T follicular helper cell (primary cell): ENCODE results near the gene FHOD3.

Experiments
- DNase-seq: peaks from one replicate; pipeline ENCODE4 v3.0.0-alpha.2; 2020; ENCODE audit warnings: low read depth

The FHOD3 gene

GRCh38 chr18:36322734-36323133 is 25.2 kb downstream of the FHOD3 start:
- no peak for DNase-seq

GRCh38 chr18:36323421-36323820 is 25.9 kb downstream of the FHOD3 start:
- DNase-seq = no peak

DNA sequence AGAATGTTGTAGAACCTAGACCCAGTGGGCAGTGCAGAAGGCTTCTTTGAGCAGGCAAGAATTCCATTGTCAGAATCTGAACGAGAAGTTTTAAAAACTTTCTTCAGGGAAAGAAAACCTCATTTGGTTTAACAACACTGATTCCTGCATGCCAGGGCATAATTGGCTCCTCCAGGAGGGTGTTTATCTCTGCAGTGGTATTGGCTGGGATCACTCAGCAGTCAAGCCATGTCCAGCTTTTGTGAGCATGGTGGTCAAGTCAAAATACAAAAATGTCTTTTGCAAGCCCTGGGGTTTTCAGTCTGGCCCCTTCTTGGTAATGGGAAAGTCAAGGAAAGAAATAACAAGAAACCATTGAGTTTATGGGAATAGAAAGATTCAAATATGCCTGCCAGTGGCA is 28.3 kb downstream of the FHOD3 start:
- no peak for DNase-seq

DNA sequence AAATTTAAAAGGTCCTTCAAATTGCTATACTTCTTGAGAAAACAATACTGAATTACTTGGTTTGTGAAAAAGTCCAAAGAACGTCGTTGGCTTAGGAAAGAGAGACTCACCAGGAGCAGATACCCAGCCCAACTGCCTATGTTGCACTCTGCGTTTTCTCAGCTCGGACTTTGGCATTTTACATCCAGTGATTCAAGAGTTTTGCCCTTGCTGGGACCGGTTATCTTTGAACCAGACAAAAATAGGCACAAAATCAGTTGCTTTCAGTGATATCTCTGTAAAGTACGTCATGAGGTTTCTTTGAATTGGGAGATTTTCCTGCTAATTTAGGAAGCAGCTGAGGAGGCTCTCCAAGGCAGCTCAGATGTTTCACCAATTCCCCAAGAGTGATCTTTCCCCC is 29.3 kb downstream of the FHOD3 start:
- DNase-seq = no peak

DNA sequence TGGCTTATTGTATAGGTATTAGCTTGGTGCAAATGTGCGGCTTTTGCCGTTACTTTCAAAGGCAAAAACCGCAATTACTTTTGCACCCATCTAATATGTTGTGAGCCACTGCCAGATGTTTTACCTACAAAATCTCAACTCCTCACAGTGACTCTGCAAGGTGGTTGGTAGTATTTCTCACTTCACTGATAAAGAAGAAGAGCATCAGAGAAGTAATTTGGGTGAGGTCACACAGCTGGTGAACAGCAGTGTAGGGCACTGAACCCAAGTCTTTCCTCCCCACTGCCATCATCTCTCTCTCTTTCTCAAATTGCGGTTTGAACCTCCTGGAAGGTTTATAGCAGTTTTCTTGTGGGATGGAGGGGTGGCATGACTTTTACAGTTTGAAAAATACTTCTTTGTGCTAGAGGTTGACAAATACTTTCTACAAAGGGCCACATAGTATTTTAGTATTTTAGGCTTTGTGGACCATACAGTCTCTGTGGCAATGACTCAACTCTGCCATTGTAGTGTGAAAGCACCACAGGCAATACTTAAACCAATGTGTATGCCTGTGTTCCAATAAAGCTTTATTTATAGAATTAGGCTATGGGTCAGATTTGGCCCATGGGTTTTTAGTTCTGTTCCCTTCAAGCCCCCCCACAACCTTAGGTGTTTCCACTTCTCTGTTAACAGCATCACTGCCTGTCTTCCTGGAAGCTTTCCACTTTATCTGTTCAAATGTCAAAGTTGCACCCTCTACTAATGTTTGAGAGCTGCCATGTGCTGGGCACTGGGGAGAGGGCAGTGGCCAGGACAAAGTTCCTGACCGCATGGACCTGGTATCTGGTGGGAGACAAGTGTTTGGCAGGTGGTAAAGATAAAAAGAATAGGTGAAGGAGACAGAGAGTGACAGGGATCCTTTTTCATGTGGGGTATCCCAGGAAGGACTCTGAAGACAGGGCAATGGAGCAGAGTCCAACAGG is 30.1 kb downstream of the FHOD3 start:
- DNase-seq = no peak

DNA sequence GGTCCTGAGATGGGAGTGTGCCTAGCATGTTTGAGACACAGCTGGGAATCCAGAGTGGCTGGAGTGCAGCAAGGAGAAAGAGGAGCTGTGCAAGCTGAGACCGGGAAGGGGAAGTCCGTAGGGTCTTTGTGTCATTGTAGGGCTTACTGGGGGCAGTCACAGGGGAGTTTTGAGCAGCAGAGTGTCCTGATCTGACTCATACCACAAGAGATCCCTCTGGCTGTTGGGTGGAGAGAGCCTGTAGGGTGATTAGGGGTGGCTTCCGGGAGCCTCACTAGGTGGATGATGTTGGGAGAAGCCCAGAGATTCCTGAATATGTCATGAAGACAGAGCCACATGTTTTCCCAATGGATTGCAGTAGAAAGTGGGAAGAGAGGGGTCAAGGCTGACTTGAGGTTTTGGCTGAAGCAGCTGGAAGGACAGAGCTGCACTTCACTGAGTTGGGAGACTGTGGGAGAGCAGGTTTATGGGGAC is 30.9 kb downstream of the FHOD3 start:
- DNase-seq = no peak

DNA sequence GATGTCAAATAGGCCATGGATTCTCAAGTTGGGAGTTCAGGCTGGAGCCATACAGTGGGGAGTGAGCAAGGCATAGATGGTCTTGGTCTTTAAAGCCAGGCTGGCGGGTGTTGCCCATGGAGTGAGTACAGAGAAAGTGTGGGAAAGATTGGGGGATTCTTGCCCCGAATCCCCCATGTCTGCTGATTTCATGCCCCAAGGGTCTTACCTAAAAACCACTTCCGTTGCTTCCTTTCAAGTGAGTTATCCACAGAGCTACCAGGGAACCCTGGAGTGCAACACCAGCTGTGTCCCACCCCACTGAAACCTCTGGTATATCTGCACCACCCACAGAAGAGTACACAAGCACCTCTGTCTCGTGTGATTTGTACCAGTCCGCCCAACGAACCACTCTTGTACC is 31.4 kb downstream of the FHOD3 start:
- no peak for DNase-seq

GRCh38 chr18:36329684-36330434 is 32.3 kb downstream of the FHOD3 start:
- DNase-seq = no peak

DNA sequence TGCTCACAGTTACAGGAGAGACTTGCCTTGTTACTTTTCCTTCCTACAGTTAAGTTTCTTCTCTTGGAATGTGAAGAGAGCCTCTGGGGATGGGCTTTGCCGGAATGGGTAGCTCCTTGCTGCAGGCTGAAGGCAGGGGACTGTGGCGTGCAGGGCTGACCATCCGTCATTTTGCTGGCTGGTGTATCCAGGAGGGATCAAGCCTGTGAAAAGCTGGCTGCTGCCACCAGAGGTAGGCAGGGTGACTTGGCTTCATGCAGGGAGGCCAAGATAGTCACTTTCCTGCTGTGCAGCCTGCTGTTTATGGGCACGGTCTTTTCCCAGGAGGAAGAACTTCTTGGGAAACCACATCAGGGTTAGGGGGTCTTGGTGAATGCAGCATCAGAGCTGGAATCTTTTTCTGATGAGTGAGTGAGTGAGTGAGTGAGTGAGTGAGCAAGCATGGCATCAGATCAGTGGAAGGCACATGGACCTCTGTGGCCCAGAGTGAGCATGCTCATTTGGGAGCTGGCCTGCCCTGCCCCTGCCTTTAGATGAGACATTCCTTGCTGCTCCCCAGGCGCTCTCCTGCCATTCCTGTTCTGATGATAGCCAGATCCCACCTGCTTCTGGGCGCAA is 33.0 kb downstream of the FHOD3 start:
- no peak for DNase-seq

DNA sequence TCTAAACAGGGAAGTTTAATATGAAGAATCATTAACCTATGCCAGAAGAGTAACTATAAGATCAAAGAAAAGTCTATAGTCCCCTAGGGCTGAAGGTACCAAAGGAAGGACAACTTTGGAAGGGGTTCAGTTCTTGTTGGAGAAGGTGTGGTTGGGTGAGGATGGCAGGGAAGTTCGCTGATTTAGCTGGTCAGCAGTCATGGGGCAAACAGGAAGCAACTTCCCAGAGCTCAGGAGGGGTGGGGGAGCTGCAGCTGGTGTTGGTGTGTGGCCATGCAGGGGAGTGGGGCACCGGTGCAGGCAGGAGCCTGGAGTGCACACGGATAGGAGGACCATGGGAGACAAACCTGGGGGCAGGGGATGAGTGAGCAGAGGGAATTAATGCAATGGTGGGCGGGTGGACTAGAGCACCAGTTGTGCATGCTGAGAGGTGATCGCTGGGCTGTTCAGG is 34.0 kb downstream of the FHOD3 start:
- DNase-seq = no peak

GRCh38 chr18:36333414-36333813 is 35.9 kb downstream of the FHOD3 start:
- no peak for DNase-seq

- no peak for DNase-seq
These were observed 37.3 kb downstream of the FHOD3 start for GRCh38 chr18:36334798-36335197.

DNA sequence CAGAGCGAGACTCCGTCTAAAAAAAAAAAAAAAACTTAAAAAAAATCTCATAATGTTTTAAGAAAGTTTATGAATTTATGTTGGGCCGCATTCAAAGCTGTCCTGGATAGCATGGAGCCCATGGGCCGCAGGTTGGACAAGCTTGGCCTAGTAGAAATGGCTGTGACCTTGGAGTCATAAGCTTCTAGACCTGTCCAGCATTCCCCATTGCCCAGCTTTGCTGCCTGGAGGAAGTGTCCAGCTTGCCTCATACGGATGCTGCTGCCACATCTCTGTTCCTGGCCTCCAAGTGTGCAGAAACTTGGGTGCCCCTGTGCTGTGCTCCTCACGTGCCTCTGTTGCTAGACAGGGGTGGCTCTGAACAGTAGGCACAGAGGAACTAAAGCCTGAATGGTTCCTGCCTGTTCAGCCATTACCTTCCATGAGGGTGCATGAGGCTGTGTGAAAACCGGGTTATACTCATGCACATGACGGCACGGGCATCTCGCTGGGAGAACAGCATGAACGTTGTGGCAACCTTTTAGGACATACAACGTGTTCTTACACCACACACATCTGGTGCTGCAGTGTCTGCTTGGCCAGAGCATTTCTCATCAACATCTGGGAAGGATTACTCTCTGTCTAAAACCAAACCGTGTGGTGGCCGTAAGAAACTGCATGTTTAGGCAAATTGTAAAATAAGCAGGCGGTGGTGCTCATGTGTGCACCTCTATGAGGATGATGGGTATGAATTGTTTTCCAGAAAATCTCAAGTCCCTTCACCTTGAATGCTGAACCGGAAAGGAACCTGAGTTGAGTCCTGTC is 38.2 kb downstream of the FHOD3 start:
- no peak for DNase-seq

DNA sequence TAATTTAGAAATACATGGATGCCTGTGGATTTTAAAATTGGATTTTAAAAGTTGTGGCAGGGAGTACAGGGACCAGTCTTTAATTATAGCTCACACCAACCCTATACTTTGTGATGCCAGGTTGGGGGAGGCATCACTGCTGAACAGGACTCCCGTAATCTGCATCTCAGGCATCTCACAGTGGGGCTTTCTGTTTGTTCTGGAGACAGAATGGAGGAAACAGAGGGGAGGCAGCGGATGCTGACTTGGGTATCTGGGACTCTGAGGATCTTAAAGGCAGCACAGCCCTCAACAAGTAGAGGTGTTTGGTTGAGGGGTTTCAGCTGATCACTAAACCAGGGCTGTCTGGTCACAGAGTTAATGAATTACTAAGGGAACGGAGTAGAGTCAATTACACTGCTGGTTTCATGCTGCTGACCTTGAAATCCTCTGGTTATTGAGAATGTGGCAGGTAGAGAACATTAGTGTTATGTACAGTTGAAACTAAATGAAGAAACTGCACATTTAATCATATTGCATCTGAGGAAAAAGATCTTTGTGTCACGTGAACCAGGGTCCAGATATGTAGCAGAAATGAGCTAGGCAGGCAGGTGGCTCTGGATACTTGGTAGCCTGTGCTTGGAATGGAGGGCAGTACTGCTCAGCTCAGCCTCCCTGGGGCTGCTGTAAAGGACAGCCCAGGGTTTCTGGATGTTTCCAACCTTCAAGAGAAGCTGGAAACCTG is 40.3 kb downstream of the FHOD3 start:
- DNase-seq = no peak

DNA sequence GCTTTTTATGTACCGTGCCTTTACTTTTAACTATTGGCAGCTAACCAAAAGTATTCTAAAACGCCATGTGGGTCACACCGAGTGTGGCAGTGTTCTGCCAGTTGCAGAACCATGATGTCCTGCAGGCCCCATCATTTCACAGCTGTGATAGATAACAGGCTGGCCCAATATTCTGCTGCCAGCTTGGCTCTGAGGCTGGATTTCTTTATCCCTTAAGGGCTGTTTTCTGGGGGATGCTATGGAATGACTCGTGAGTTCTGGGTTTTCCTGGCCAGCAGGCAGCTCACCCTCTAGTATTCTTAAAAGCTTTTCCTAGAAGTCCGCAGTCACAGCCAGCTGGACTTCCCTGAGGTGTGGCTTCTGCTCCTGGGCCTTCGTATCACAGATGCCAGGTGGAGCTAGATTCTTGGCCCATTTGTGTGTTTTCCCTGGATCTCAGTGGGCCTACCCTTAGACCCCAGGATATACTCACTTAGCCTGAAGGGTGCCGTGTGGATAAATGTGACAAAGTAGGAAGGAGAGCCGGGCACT is 41.0 kb downstream of the FHOD3 start:
- DNase-seq = no peak

DNA sequence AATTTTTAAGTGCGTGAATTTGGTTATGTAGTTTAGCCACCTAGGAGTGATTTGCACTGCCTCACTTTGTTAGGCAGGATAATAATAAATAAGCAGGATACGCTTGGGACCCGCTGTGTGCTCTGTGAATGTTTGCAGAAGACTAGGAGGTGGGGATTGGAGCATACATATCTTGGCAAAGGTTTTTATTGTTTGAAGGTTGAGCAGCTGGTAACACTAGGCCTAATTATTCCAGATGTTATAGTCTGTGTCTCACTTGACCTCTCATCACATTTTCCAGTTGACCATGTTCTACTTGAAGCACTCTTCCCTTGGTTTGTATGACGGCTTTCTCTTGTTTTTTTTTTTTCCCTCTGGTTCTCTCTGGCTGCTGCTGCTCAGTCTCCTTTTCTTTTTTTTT is 42.7 kb downstream of the FHOD3 start:
- no peak for DNase-seq

- no peak for DNase-seq
These were observed 44.4 kb downstream of the FHOD3 start for GRCh38 chr18:36341944-36342343.

DNA sequence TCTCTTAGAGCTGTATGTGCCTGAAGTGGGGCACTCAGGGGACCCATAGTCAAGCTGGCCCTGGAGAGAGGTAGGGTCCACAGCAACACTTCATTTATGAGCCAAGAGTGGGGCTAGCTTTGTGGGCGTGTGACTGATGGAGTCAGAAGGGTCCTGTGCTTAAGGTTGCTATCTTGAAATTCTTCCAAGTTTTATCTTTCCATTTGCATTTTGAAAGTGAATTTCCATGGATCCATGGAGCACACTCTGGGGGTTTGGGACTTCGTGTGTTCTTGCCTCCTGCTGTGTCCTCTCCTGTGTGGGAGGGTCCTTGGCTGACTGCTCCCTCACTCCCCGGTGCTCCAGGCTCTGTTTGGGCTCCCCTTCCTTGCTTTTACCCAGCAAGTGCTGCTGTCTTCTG is 50.8 kb downstream of the FHOD3 start:
- no peak for DNase-seq

- DNase-seq = no peak
These were observed 51.5 kb downstream of the FHOD3 start for GRCh38 chr18:36348971-36349417.

DNA sequence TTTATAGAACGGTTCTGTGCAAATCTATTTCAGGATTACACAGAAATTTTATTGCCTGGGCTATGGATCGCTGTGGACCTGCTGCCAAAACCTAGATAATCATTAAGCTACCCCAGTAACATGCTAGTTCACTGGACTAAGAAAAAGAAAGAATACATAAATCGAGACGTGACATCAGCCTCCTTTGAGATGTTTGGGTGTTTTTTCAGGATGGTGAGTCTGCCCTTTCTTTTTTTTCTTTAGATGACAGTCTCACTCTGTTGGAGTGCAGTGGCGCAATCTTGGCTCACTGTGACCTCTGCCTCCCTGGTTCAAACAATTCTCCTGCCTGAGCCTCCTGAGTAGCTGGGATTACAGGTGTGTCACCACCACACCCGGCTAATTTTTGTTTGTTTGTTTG is 52.0 kb downstream of the FHOD3 start:
- DNase-seq = no peak

GRCh38 chr18:36350251-36350651 is 52.7 kb downstream of the FHOD3 start:
- no peak for DNase-seq
